GM12875 (cell line): ENCODE data around the gene LAPTM5.

Source experiments
- H3K4me3 ChIP-seq: one replicate; pipeline ENCODE4 v1.5.1; 2011; ENCODE audit warnings: low read depth, low read length, control low read depth
- TF ChIP-seq, protein P1 (sequence below): IDR thresholded peaks from 2 replicates; pipeline ENCODE4 v1.5.1; 2011; ENCODE audit warnings: low read depth, mild to moderate bottlenecking, control low read depth, inconsistent platforms, low read length, moderate library complexity, borderline replicate concordance; ENCODE audit not compliant: insufficient read depth

The LAPTM5 gene

DNA sequence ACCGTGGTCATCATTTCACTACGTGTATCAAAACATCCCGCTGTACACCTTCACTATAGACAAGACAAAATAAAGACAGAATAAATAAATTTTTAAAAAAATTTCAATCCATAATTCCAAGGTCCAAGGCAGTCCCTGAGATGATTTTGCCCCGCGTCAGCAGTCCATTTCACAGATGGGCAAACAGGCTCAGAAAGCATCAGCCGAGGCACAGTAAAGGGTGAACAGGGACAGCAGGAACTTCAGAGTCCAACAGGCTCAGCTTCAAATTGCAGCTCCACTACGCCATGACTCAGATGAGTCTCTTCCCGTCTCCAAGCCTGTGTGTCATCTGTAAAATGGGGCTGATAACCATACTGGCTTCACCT, 49.2 kb downstream of the LAPTM5 start:
- no peak overlapping the region for H3K4me3 ChIP-seq
- TF ChIP-seq, protein P1, sequence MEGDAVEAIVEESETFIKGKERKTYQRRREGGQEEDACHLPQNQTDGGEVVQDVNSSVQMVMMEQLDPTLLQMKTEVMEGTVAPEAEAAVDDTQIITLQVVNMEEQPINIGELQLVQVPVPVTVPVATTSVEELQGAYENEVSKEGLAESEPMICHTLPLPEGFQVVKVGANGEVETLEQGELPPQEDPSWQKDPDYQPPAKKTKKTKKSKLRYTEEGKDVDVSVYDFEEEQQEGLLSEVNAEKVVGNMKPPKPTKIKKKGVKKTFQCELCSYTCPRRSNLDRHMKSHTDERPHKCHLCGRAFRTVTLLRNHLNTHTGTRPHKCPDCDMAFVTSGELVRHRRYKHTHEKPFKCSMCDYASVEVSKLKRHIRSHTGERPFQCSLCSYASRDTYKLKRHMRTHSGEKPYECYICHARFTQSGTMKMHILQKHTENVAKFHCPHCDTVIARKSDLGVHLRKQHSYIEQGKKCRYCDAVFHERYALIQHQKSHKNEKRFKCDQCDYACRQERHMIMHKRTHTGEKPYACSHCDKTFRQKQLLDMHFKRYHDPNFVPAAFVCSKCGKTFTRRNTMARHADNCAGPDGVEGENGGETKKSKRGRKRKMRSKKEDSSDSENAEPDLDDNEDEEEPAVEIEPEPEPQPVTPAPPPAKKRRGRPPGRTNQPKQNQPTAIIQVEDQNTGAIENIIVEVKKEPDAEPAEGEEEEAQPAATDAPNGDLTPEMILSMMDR, result no peak

DNA sequence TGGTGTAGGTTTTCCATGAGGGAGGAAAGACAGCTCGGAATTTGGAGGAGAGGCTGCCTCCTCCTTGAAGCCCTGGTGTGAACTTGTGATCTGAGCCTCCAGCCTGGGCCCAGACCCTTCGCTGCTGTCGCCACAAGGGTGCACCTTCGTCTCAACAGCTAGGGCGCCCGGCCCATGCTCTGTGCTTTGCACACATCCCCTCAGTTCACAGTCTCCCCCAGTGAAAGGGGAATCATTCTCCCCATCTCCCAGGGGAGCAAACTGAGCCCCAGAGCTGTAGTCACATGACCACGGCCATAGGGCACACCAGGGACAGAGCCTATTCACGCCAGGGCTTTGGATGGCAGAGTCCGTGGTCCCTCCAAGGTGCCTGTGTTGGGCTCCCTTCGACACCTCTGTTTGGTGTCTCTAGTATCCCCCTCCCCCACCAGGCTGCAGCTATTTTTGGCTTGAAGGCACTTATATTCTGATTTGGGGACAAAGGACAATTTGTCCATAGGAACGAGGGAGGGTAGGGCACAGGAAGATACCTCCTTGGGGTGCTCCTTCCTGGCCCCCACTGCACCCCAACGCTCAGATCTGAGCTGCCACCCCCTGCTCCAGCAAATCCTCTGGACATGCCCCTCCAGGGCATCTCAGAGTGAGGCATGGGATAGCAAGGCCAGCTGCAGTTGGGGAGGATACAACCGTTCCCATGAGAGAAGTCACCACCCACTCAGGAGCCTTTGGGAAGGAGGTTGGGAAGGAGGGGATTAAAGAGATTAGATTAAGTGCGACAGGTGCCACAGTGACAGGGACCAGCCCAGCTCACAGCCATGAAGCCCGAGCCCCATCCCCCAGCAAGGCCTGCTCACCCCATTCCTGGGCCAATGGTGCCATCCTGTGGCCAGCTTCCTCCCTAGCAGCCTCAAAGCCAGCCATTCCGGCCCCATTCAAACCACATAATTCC, 49.9 kb downstream of the LAPTM5 start:
- TF ChIP-seq, protein P1, result peak; percentile 74

DNA sequence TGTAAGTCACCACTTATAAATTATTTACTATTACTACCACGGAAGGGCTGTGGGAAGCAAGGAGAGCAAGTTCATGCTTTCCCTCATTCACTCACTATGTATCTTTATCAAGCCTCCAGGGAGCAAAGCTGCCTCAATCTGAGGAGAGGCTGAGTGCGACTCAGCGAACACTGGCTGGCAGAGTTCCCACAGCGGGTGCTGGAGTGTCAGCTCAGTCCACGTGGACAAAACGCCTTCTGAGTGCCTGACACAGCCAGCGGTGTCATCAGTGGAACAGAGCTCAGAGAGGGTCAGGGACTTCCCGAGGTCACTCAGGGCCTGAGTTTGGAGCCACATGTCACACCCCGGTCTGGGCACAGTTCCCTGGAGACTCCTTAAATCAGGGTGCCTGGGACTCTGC, 51.0 kb downstream of the LAPTM5 start:
- no peak overlapping the region for H3K4me3 ChIP-seq
- TF ChIP-seq, protein P1, result no peak

More for the DNA sequence above, 49.9 kb downstream of the LAPTM5 start:
- no peak overlapping the region for H3K4me3 ChIP-seq

DNA sequence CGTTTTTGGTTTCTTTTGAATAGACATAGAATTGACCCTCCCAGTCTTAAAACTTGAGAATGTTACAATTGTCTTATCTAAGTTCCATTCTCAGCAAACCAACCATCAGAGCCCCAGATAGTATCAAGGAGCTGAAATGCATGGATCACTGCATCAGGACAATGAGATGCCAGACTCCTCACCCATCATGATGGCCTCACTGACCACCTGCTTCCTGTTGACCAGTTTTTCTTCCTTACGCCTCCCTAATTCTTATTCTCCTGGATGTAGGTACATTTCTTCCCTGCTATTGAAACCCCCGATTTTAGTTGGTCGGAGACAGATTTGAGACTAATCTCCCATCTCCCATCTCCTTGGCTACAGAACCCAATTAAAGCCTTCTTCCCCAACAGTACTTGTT, 51.9 kb downstream of the LAPTM5 start:
- TF ChIP-seq, protein P1, result no peak
- no peak overlapping the region for H3K4me3 ChIP-seq

DNA sequence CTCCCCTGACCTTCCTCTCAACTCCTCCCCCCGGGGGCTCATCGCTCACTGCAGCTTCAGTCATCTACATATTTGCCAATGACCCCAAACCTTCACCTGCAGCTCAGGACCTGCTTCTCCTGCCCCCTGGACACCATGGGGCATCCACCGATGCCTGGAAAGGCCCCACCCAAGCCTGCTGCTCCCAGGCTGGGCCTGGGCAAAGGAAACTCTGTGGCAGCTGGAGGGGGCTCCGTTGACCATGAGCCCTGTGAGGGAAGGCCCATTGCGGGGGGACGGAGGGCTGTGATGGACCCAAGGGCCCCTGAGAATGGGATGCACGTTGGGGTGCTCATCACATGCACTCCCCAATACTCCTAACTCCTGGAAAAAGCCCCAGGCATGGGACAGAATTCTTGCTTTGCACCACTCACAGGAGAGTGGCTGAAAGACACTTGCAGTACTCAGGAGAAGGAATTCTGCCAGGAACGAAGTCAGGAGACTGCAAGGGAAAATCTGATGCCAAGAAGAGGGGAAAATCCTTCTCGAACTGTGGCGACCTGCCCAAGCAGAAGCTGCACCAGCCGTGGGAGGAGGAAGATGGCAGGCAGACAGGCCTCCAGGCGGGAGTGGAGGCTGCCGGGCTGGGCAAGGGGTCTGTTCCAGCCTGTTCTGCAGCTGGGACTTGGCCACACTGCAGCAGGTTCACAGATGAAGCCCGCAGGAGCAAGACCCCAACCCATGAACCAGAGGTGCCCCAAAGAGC, 52.6 kb downstream of the LAPTM5 start:
- TF ChIP-seq, protein P1, result no peak
- no peak overlapping the region for H3K4me3 ChIP-seq

DNA sequence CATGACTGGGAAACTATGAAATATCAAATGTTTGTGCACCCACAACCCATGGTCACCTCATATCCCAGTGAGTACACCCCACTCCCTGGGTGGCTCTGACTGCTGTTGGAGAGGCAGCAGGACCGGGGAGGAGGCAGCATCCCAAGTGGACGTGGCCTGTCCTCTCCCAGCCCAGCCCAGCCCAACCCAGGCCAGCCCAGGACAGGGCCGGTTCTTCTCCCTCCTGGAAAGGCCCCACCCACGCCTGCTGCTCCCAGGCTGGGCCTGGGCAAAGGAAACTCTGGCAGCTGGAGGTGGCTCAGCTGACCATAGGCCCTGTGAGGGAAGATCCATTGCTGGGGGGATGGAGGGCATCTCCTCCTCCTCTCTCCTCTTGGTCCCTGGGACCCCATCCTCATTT, 53.3 kb downstream of the LAPTM5 start:
- no peak overlapping the region for H3K4me3 ChIP-seq
- TF ChIP-seq, protein P1, result no peak
